ENCODE data around the gene PCDHA4.
"Not testable (repeated sequence)": the region's sequence is repeated elsewhere in the genome, so short reads cannot be mapped to it uniquely, and the experiment has no call there.

PCDHA4 gene

GRCh38 chr5:140822281-140822629 is 15.4 kb downstream of the PCDHA4 start:
- no peak for TF ChIP-seq CTCF (IDR thresholded peaks at IDR 0.05)
- H3K9me3 ChIP-seq, result peaks cover 25% of the 10 kb centered on the region
- no peak overlapping the region for H3K27ac ChIP-seq
- H3K4me3 ChIP-seq (ENCODE audit: low read depth in 1 of 2, low read length in 1 of 2), result no peak overlapping the region
- H3K4me1 ChIP-seq (ENCODE audit: control insufficient read depth in 1 of 2, insufficient read depth in 1 of 2, low read depth in 1 of 2, low read length in 1 of 2), result no peaks in the 10 kb centered on the region
- peaks cover 3% of the 10 kb centered on the region for H3K27me3 ChIP-seq
- H3K36me3 ChIP-seq, result no peaks in the 10 kb centered on the region

GRCh38 chr5:140822969-140823368 is 16.1 kb downstream of the PCDHA4 start:
- not testable (repeated sequence) for H3K4me3 ChIP-seq (ENCODE audit: low read depth in 1 of 2, low read length in 1 of 2); H3K27ac ChIP-seq; H3K4me1 ChIP-seq (ENCODE audit: control insufficient read depth in 1 of 2, insufficient read depth in 1 of 2, low read depth in 1 of 2, low read length in 1 of 2); H3K36me3 ChIP-seq
- Histone ChIP-seq H3K9me3 (peaks cover 30% of the 10 kb centered on the region), H3K27me3 (peaks cover 10% of the 10 kb centered on the region)

- Histone ChIP-seq H3K27me3 (peaks cover 15% of the 10 kb centered on the region), H3K4me1 (ENCODE audit: control insufficient read depth in 1 of 2, insufficient read depth in 1 of 2, low read depth in 1 of 2, low read length in 1 of 2) (no peaks in the 10 kb centered on the region), H3K4me3 (ENCODE audit: low read depth in 1 of 2, low read length in 1 of 2) (no peak overlapping the region), H3K27ac (no peak overlapping the region), H3K36me3 (no peaks in the 10 kb centered on the region), H3K9me3 (peaks cover 35% of the 10 kb centered on the region)
- no peak for TF ChIP-seq CTCF (IDR thresholded peaks at IDR 0.05)
Measured at GRCh38 chr5:140823475-140823874, 16.6 kb downstream of the PCDHA4 start.

- Histone ChIP-seq H3K9me3 (peaks cover 22% of the 10 kb centered on the region), H3K27ac (no peak within 1 kb of the TSS), H3K27me3 (peaks cover 29% of the 10 kb centered on the region), H3K4me1 (ENCODE audit: control insufficient read depth in 1 of 2, insufficient read depth in 1 of 2, low read depth in 1 of 2, low read length in 1 of 2) (no peaks in the 10 kb centered on the region), H3K36me3 (no peaks in the 10 kb centered on the region), H3K4me3 (ENCODE audit: low read depth in 1 of 2, low read length in 1 of 2) (no peak within 1 kb of the TSS)
- TF ChIP-seq CTCF (IDR thresholded peaks at IDR 0.05), result no peak
Measured at GRCh38 chr5:140827704-140828361, 21.0 kb downstream of the PCDHA4 start, which contains the start of gene PCDHA6. PCDHA6 (plus strand) TSS chr5:140827960; CDS start chr5:140828092, 132 bp downstream.

GRCh38 chr5:140828362-140828737 is 21.5 kb downstream of the PCDHA4 start:
- no peak overlapping the region for H3K4me3 ChIP-seq (ENCODE audit: low read depth in 1 of 2, low read length in 1 of 2)

GRCh38 chr5:140829511-140830501 is 22.9 kb downstream of the PCDHA4 start:
- H3K4me1 ChIP-seq (ENCODE audit: control insufficient read depth in 1 of 2, insufficient read depth in 1 of 2, low read depth in 1 of 2, low read length in 1 of 2); H3K4me3 ChIP-seq (ENCODE audit: low read depth in 1 of 2, low read length in 1 of 2); H3K27ac ChIP-seq; H3K36me3 ChIP-seq: not testable (repeated sequence)
- Histone ChIP-seq H3K27me3 (peaks cover 36% of the 10 kb centered on the region), H3K9me3 (peaks cover 19% of the 10 kb centered on the region)

More at GRCh38 chr5:140828362-140828737, 21.5 kb downstream of the PCDHA4 start:
- Histone ChIP-seq H3K9me3 (peaks cover 21% of the 10 kb centered on the region), H3K27ac (no peak overlapping the region), H3K4me1 (ENCODE audit: control insufficient read depth in 1 of 2, insufficient read depth in 1 of 2, low read depth in 1 of 2, low read length in 1 of 2) (no peaks in the 10 kb centered on the region), H3K36me3 (no peaks in the 10 kb centered on the region), H3K27me3 (peaks cover 29% of the 10 kb centered on the region)
- TF ChIP-seq CTCF (IDR thresholded peaks at IDR 0.05), result no peak

All from neutrophil (primary cell).